Measurements from ENCODE around the gene DCAF7. TPM values are rescaled to one million over a fixed set of nuclear protein-coding genes. Genes with fewer than 3 reads are reported as not detected.

DCAF7 gene
- polyA plus RNA-seq, 3 donors, result 41.9 to 89.4 (median 58.1) TPM

GRCh38 chr17:63611354-63611753, 61.1 kb downstream of the DCAF7 start:
- no peaks in the 10 kb centered on the region for H3K9me3 Mint-ChIP-seq
- peaks cover 40 to 47% of the 10 kb centered on the region in 2 donors for H3K36me3 Mint-ChIP-seq
- Histone ChIP-seq H4K20me1 (ENCODE audit: insufficient read depth, low read length) (no peaks in the 10 kb centered on the region), H2AFZ (ENCODE audit: insufficient read depth, low read depth, low read length, poor library complexity, severe bottlenecking) (no peak overlapping the region), H3K4me1 (ENCODE audit: control insufficient read depth in 1 of 2, insufficient read depth in 2 of 2, low read length in 2 of 2) (no peaks in the 10 kb centered on the region), H3K79me2 (ENCODE audit: insufficient read depth, low read length) (no peaks in the 10 kb centered on the region), H3K9me3 (replicated peaks in 1 of 2; ENCODE audit: control insufficient read depth in 1 of 2, insufficient read depth in 1 of 2, low read length in 2 of 2) (no peaks in the 10 kb centered on the region), H3K4me2 (replicated peaks; ENCODE audit: extremely low read depth, low read length, poor library complexity, severe bottlenecking) (no peak overlapping the region), H3K9ac (ENCODE audit: insufficient read depth, low read length, poor library complexity, severe bottlenecking) (no peak overlapping the region), H3K27me3 (ENCODE audit: control insufficient read depth in 2 of 2, insufficient read depth in 2 of 2, low read length in 2 of 2) (no peaks in the 10 kb centered on the region), H3K36me3 (replicated peaks in 1 of 2; ENCODE audit: control insufficient read depth in 1 of 2, insufficient read depth in 2 of 2, low read length in 2 of 2) (peaks cover 29 to 51% of the 10 kb centered on the region in 2 donors), H3K4me3 (replicated peaks in 1 of 3; ENCODE audit: low read depth in 2 of 3, low read length in 3 of 3) (no peak overlapping the region), H3K27ac (ENCODE audit: low read depth in 1 of 2, low read length in 2 of 2) (no peak overlapping the region)
- intact Hi-C loops (cut with micrococcal nuclease), result loop anchor here in 1 of 2 donors (5.0 kb wide), 1 partner anchor 184 kb away; no protein-coding TSS in a partner anchor
- H3K27me3 Mint-ChIP-seq (ENCODE audit: low read depth in 3 of 3), result peaks cover 0 to 2% (median 1%) of the 10 kb centered on the region in 3 donors
- H3K4me1 Mint-ChIP-seq, result peaks cover 2% of the 10 kb centered on the region
- H3K27ac Mint-ChIP-seq, result no peak overlapping the region
- H3K4me3 Mint-ChIP-seq, result no peak overlapping the region
- no peak for TF ChIP-seq CTCF (IDR thresholded peaks at IDR 0.05)
- no CpG with 5 or more reads among the region's 3 CpGs for WGBS (ENCODE audit: insufficient coverage)
- DNase-seq, result no peak

- H3K27me3 Mint-ChIP-seq (ENCODE audit: low read depth in 3 of 3), result peaks cover 3 to 7% (median 4%) of the 10 kb centered on the region in 3 donors
- H3K4me2 ChIP-seq (replicated peaks; ENCODE audit: extremely low read depth, low read length, poor library complexity, severe bottlenecking), result no peak overlapping the region
Measured at GRCh38 chr17:63613663-63614062, 63.4 kb downstream of the DCAF7 start.

More at GRCh38 chr17:63613663-63614062, 63.4 kb downstream of the DCAF7 start:
- WGBS (ENCODE audit: insufficient coverage), result no CpG with 5 or more reads among the region's 2 CpGs
- H3K27ac ChIP-seq (ENCODE audit: low read depth in 1 of 2, low read length in 2 of 2), result no peak overlapping the region
- H3K79me2 ChIP-seq (ENCODE audit: insufficient read depth, low read length), result no peaks in the 10 kb centered on the region
- intact Hi-C loops (cut with micrococcal nuclease), result loop anchor here in 1 of 2 donors (5.0 kb wide), 1 partner anchor 186 kb away; no protein-coding TSS in a partner anchor
- H3K4me1 ChIP-seq (ENCODE audit: control insufficient read depth in 1 of 2, insufficient read depth in 2 of 2, low read length in 2 of 2), result no peaks in the 10 kb centered on the region
- peaks cover 2% of the 10 kb centered on the region for H3K4me1 Mint-ChIP-seq
- no peak overlapping the region for H2AFZ ChIP-seq (ENCODE audit: insufficient read depth, low read depth, low read length, poor library complexity, severe bottlenecking)
- H3K27me3 ChIP-seq (ENCODE audit: control insufficient read depth in 2 of 2, insufficient read depth in 2 of 2, low read length in 2 of 2), result no peaks in the 10 kb centered on the region
- TF ChIP-seq CTCF (IDR thresholded peaks at IDR 0.05), result no peak
- no peak overlapping the region for H3K4me3 ChIP-seq (replicated peaks in 1 of 3; ENCODE audit: low read depth in 2 of 3, low read length in 3 of 3)
- peak overlapping the region in 1 of 7 donors; percentile 63 for H3K27ac Mint-ChIP-seq
- H3K9me3 Mint-ChIP-seq, result no peaks in the 10 kb centered on the region
- no peaks in the 10 kb centered on the region for H4K20me1 ChIP-seq (ENCODE audit: insufficient read depth, low read length)
- peaks cover 17 to 24% of the 10 kb centered on the region in 2 donors for H3K36me3 Mint-ChIP-seq
- peaks cover 6 to 28% of the 10 kb centered on the region in 2 donors for H3K36me3 ChIP-seq (replicated peaks in 1 of 2; ENCODE audit: control insufficient read depth in 1 of 2, insufficient read depth in 2 of 2, low read length in 2 of 2)
- no peak overlapping the region for H3K4me3 Mint-ChIP-seq
- DNase-seq, result no peak
- no peaks in the 10 kb centered on the region for H3K9me3 ChIP-seq (replicated peaks in 1 of 2; ENCODE audit: control insufficient read depth in 1 of 2, insufficient read depth in 1 of 2, low read length in 2 of 2)
- no peak overlapping the region for H3K9ac ChIP-seq (ENCODE audit: insufficient read depth, low read length, poor library complexity, severe bottlenecking)

Measured in CD14-positive monocyte (primary cell).